HEK293 (cell line): ENCODE measurements around the gene MYO1E.

Experiments used
- CTCF ChIA-PET: fragments of 350-600 bp; formaldehyde crosslinking; extraction: SDS; loops from one replicate; lab custom pipeline; 2021; ENCODE audit warnings: antibody characterized with exemption; lab: Yijun Ruan, JAX
- POLR2A ChIA-PET: fragments of 300-600 bp; formaldehyde crosslinking; extraction: SDS; loops from one replicate; lab custom pipeline; 2020; ENCODE audit warnings: antibody characterized with exemption, inconsistent platforms; lab: Yijun Ruan, JAX
- H3K27ac ChIP-seq: fragments of 200-500 bp; sonication (Bioruptor generic); 2 replicates; pipeline ENCODE4 v1.5.1; 2014; ENCODE audit warnings: low read depth, low read length, control low read depth, inconsistent platforms; ENCODE audit errors: extremely low read depth
- H3K36me3 ChIP-seq, 2 experiments: fragments of 200-500 bp in 1 of 2; sonication (Bioruptor generic) in 1 of 2; 1 replicate in 1 of 2; 2 replicates in 1 of 2; pipeline ENCODE4 v1.5.1; 2014 to 2017; ENCODE audit warnings: inconsistent platforms in 2 of 2, low read length in 2 of 2; ENCODE audit not compliant: control insufficient read depth in 2 of 2, insufficient read depth in 1 of 2
- H3K4me1 ChIP-seq: fragments of 200-500 bp; sonication (Bioruptor generic); 2 replicates; pipeline ENCODE4 v1.5.1; 2014; ENCODE audit warnings: mild to moderate bottlenecking, low read length, inconsistent platforms; ENCODE audit not compliant: control insufficient read depth, insufficient read depth
- H3K4me3 ChIP-seq: 2 replicates; pipeline ENCODE4 v1.5.1; 2011; ENCODE audit warnings: low read depth, mild to moderate bottlenecking, control low read depth, low read length, moderate library complexity
- H3K9me3 ChIP-seq: fragments of 200-500 bp; sonication (Bioruptor generic); 2 replicates; pipeline ENCODE4 v1.5.1; 2014; ENCODE audit warnings: low read depth, low read length, inconsistent platforms; ENCODE audit not compliant: control insufficient read depth, insufficient read depth
- BCL11B ChIP-seq: fragments of 450-650 bp; formaldehyde crosslinking; IDR thresholded peaks from 2 replicates; pipeline ENCODE4 v1.5.1; 2016; ENCODE audit warnings: low read depth, missing biosample characterization, missing genetic modification characterization
- BCL6B ChIP-seq: fragments of 450-650 bp; formaldehyde crosslinking; IDR thresholded peaks from 2 replicates; pipeline ENCODE4 v1.5.1; 2017; ENCODE audit warnings: missing biosample characterization, missing genetic modification characterization
- GLI2 ChIP-seq: fragments of 450-650 bp; formaldehyde crosslinking; IDR thresholded peaks from 2 replicates; pipeline ENCODE4; 2017; ENCODE audit warnings: missing biosample characterization, missing genetic modification characterization, low read depth, borderline replicate concordance
- GLIS2 ChIP-seq: fragments of 450-650 bp; formaldehyde crosslinking; IDR thresholded peaks from 2 replicates; pipeline ENCODE4 v1.5.1; 2016; ENCODE audit warnings: missing biosample characterization, missing genetic modification characterization
- KLF16 ChIP-seq: fragments of 450-650 bp; formaldehyde crosslinking; IDR thresholded peaks from 2 replicates; pipeline ENCODE4 v1.5.1; 2017; ENCODE audit warnings: missing biosample characterization, missing genetic modification characterization
- KLF8 ChIP-seq: fragments of 450-650 bp; formaldehyde crosslinking; IDR thresholded peaks from 2 replicates; pipeline ENCODE4 v1.5.1; 2016; ENCODE audit warnings: missing biosample characterization, missing genetic modification characterization
- PRDM1 ChIP-seq: fragments of 450-650 bp; formaldehyde crosslinking; IDR thresholded peaks from 2 replicates; pipeline ENCODE4; 2016; ENCODE audit warnings: missing biosample characterization, missing genetic modification characterization
- SETDB1 ChIP-seq: IDR thresholded peaks from one replicate; pipeline ENCODE4 v1.6.1; 2017; ENCODE audit warnings: mild to moderate bottlenecking, low read length, moderate library complexity, mixed read lengths; ENCODE audit not compliant: insufficient read length
- YY2 ChIP-seq: fragments of 450-650 bp; formaldehyde crosslinking; IDR thresholded peaks from 2 replicates; pipeline ENCODE4 v1.5.1; 2016; ENCODE audit warnings: missing biosample characterization, missing genetic modification characterization
- ZEB2 ChIP-seq: fragments of 450-650 bp; formaldehyde crosslinking; IDR thresholded peaks from 2 replicates; pipeline ENCODE4 v1.5.1; 2016; ENCODE audit warnings: missing biosample characterization, missing genetic modification characterization
- ZFHX2 ChIP-seq: fragments of 450-650 bp; formaldehyde crosslinking; conservative IDR thresholded peaks from 2 replicates; pipeline ENCODE4 v1.5.1; 2016; ENCODE audit warnings: missing biosample characterization, missing genetic modification characterization
- ZIC2 ChIP-seq: fragments of 450-650 bp; formaldehyde crosslinking; IDR thresholded peaks from 2 replicates; pipeline ENCODE4 v1.5.1; 2016; ENCODE audit warnings: missing biosample characterization, missing genetic modification characterization
- ZNF10 ChIP-seq: fragments of 450-650 bp; formaldehyde crosslinking; IDR thresholded peaks from 2 replicates; pipeline ENCODE4 v1.5.1; 2017; ENCODE audit warnings: missing biosample characterization, missing genetic modification characterization
- ZNF155 ChIP-seq: fragments of 450-650 bp; formaldehyde crosslinking; IDR thresholded peaks from 2 replicates; pipeline ENCODE4 v1.5.1; 2016; ENCODE audit warnings: missing biosample characterization, missing genetic modification characterization
- ZNF157 ChIP-seq: fragments of 450-650 bp; formaldehyde crosslinking; IDR thresholded peaks from 2 replicates; pipeline ENCODE4 v1.5.1; 2016; ENCODE audit warnings: missing biosample characterization, missing genetic modification characterization
- ZNF174 ChIP-seq: fragments of 450-650 bp; formaldehyde crosslinking; IDR thresholded peaks from 2 replicates; pipeline ENCODE4 v1.5.0; 2017; ENCODE audit warnings: missing biosample characterization, mild to moderate bottlenecking, missing genetic modification characterization
- ZNF19 ChIP-seq: fragments of 450-650 bp; formaldehyde crosslinking; IDR thresholded peaks from 2 replicates; pipeline ENCODE4; 2016; ENCODE audit warnings: missing biosample characterization, missing genetic modification characterization, low read depth
- ZNF221 ChIP-seq: fragments of 450-650 bp; formaldehyde crosslinking; IDR thresholded peaks from 2 replicates; pipeline ENCODE4 v1.5.1; 2017; ENCODE audit warnings: missing biosample characterization, missing genetic modification characterization, borderline replicate concordance
- ZNF24 ChIP-seq: fragments of 450-650 bp; formaldehyde crosslinking; IDR thresholded peaks from 2 replicates; pipeline ENCODE4 v1.5.1; 2016; ENCODE audit warnings: missing biosample characterization, missing genetic modification characterization
- ZNF292 ChIP-seq: fragments of 450-650 bp; formaldehyde crosslinking; IDR thresholded peaks from 2 replicates; pipeline ENCODE4 v1.5.1; 2016; ENCODE audit warnings: low read depth, missing biosample characterization, missing genetic modification characterization, borderline replicate concordance
- ZNF311 ChIP-seq: fragments of 450-650 bp; formaldehyde crosslinking; IDR thresholded peaks from 2 replicates; pipeline ENCODE4 v1.5.1; 2017; ENCODE audit warnings: missing biosample characterization, missing genetic modification characterization, borderline replicate concordance
- ZNF324 ChIP-seq: fragments of 450-650 bp; formaldehyde crosslinking; IDR thresholded peaks from 2 replicates; pipeline ENCODE4 v1.5.1; 2016; ENCODE audit warnings: missing biosample characterization, missing genetic modification characterization
- ZNF510 ChIP-seq: fragments of 450-650 bp; formaldehyde crosslinking; IDR thresholded peaks from 2 replicates; pipeline ENCODE4 v1.5.1; 2018; ENCODE audit warnings: mild to moderate bottlenecking, missing genetic modification characterization, missing biosample characterization; ENCODE audit not compliant: insufficient replicate concordance
- ZNF513 ChIP-seq: fragments of 450-650 bp; IDR thresholded peaks from 2 replicates; pipeline ENCODE4 v1.5.1; 2018; ENCODE audit warnings: missing biosample characterization, missing genetic modification characterization
- ZNF629 ChIP-seq: fragments of 450-650 bp; formaldehyde crosslinking; IDR thresholded peaks from 2 replicates; pipeline ENCODE4 v1.5.1; 2017; ENCODE audit warnings: missing biosample characterization, missing genetic modification characterization
- ZNF654 ChIP-seq: fragments of 450-650 bp; formaldehyde crosslinking; IDR thresholded peaks from 2 replicates; pipeline ENCODE4 v1.5.1; 2016; ENCODE audit warnings: low read depth, missing biosample characterization, missing genetic modification characterization

Gene MYO1E

GRCh38 chr15:59360896-59361295, 11.8 kb downstream of the MYO1E start:
- 0 out of 2 replicates have a peak, but pooled peaks have one; percentile 14 for TF ChIP-seq ZIC2 (tag by site-specific recombination)
- no peak for TF ChIP-seq KLF16 (tag by site-specific recombination)
- no peak overlapping the region for H3K27ac ChIP-seq
- ChIA-PET POLR2A (interaction anchor here (0.6 to 1.5 kb wide), 2 partner anchors 12 to 57 kb away, joined by 3 to 5 read pairs; partner anchors contain the start of gene MYO1E), CTCF (interaction anchor here (0.9 kb wide), 1 partner anchor 101 kb away, joined by 3 read pairs; no protein-coding TSS in a partner anchor)
- no peaks in the 10 kb centered on the region for H3K9me3 ChIP-seq
- H3K36me3 ChIP-seq, result no peaks in the 10 kb centered on the region
- no peaks in the 10 kb centered on the region for H3K4me1 ChIP-seq
- H3K4me3 ChIP-seq, result no peak overlapping the region

GRCh38 chr15:59360305-59360704, 12.4 kb downstream of the MYO1E start:
- no peak overlapping the region for H3K27ac ChIP-seq
- no peaks in the 10 kb centered on the region for H3K36me3 ChIP-seq
- no peaks in the 10 kb centered on the region for H3K9me3 ChIP-seq
- ChIA-PET POLR2A (interaction anchor here (1.5 kb wide), 1 partner anchor 12 kb away, joined by 3 read pairs; the partner anchor contains the start of gene MYO1E), CTCF (interaction anchor here (0.6 to 1.3 kb wide), 4 partner anchors 101 to 185 kb away, joined by 3 to 4 read pairs (median 3); no protein-coding TSS in a partner anchor)
- no peak for TF ChIP-seq ZNF629
- H3K4me3 ChIP-seq, result no peak overlapping the region
- no peaks in the 10 kb centered on the region for H3K4me1 ChIP-seq

GRCh38 chr15:59355730-59356129, 16.9 kb downstream of the MYO1E start:
- Histone ChIP-seq H3K36me3 (no peaks in the 10 kb centered on the region), H3K4me3 (no peak overlapping the region), H3K9me3 (no peaks in the 10 kb centered on the region), H3K27ac (no peak overlapping the region), H3K4me1 (no peaks in the 10 kb centered on the region)
- TF ChIP-seq ZNF10 (tag by site-specific recombination), result no peak
- no peak for TF ChIP-seq ZNF324 (tag by site-specific recombination)
- no peak for TF ChIP-seq SETDB1
- no peak for TF ChIP-seq ZNF654
- no peak for TF ChIP-seq KLF8 (tag by site-specific recombination)
- TF ChIP-seq GLIS2 (tag by site-specific recombination), result no peak
- TF ChIP-seq GLI2 (tag by site-specific recombination), result no peak
- TF ChIP-seq ZFHX2 (tag by site-specific recombination), result no peak
- no peak for TF ChIP-seq PRDM1 (tag by site-specific recombination)
- TF ChIP-seq ZNF155 (tag by site-specific recombination), result no peak
- no peak for TF ChIP-seq BCL6B (tag by site-specific recombination)
- no peak for TF ChIP-seq ZNF311 (tag by site-specific recombination)
- no peak for TF ChIP-seq BCL11B (tag by site-specific recombination)
- TF ChIP-seq ZEB2, result no peak
- POLR2A ChIA-PET, result no interaction called here
- CTCF ChIA-PET, result no interaction called here

- Histone ChIP-seq H3K9me3 (no peaks in the 10 kb centered on the region), H3K36me3 (no peaks in the 10 kb centered on the region), H3K4me1 (no peaks in the 10 kb centered on the region; the same call in 1 of the 2 replicates), H3K27ac (no peak overlapping the region), H3K4me3 (no peak overlapping the region)
- CTCF ChIA-PET, result no interaction called here
- POLR2A ChIA-PET, result no interaction called here
- no peak for TF ChIP-seq ZNF19 (tag by site-specific recombination)
- TF ChIP-seq ZNF510 (tag by site-specific recombination), result no peak
- no peak for TF ChIP-seq YY2 (tag by site-specific recombination)
- no peak for TF ChIP-seq ZNF157 (tag by site-specific recombination)
- TF ChIP-seq KLF16 (tag by site-specific recombination), result no peak
- TF ChIP-seq ZNF10 (tag by site-specific recombination), result no peak
- no peak for TF ChIP-seq ZNF311 (tag by site-specific recombination)
- no peak for TF ChIP-seq ZNF221
- no peak for TF ChIP-seq ZNF292 (tag by site-specific recombination)
- no peak for TF ChIP-seq ZNF174 (tag by site-specific recombination)
- TF ChIP-seq ZNF513 (tag by site-specific recombination), result no peak
- no peak for TF ChIP-seq ZNF24 (tag by site-specific recombination)
These were observed 18.1 kb downstream of the MYO1E start for GRCh38 chr15:59354417-59355031.
